SK-N-SH treated with all-trans-retinoic acid at 6 μM for 48 hours (cell line): ENCODE results near the gene OBSL1.
A peak's percentile ranks its signal among the peaks of the same experiment; 100 is the strongest.

ENCODE experiments used
- ATAC-seq: fragments of 200-7000 bp; cut with Tn5 transposase; 3 replicates; pipeline ENCODE4 v1.9.1; 2020; ENCODE audit warnings: mild to moderate bottlenecking, moderate library complexity
- ARNTL ChIP-seq: fragments of 450-650 bp; formaldehyde crosslinking; IDR thresholded peaks from 2 replicates; pipeline ENCODE4 v1.5.0; 2020; ENCODE audit warnings: low read depth, mild to moderate bottlenecking, moderate library complexity, borderline replicate concordance
- BACH2 ChIP-seq: fragments of 250-450 bp; sonication (Bioruptor Pico); IDR thresholded peaks from 2 replicates; pipeline ENCODE4 v1.9.0; 2021; ENCODE audit warnings: mild to moderate bottlenecking, borderline replicate concordance
- CREB5 ChIP-seq: fragments of 250-450 bp; sonication (Bioruptor Pico); IDR thresholded peaks from 2 replicates; pipeline ENCODE4 v1.5.1; 2020; ENCODE audit warnings: low read depth, mild to moderate bottlenecking, moderate library complexity
- ESRRG ChIP-seq: fragments of 250-450 bp; sonication (Bioruptor Pico); IDR thresholded peaks from 2 replicates; pipeline ENCODE4 v1.6.1; 2021; ENCODE audit warnings: mild to moderate bottlenecking
- GLIS3 ChIP-seq: fragments of 250-450 bp; sonication (Bioruptor Pico); IDR thresholded peaks from 2 replicates; pipeline ENCODE4 v1.5.0; 2020; ENCODE audit warnings: mild to moderate bottlenecking, moderate library complexity
- ISL1 ChIP-seq: fragments of 250-450 bp; sonication (Bioruptor Pico); IDR thresholded peaks from 2 replicates; pipeline ENCODE4 v2.1.2; 2022; ENCODE audit warnings: mild to moderate bottlenecking, moderate library complexity
- OSR1 ChIP-seq: fragments of 250-450 bp; sonication (Bioruptor Pico); IDR thresholded peaks from 2 replicates; pipeline ENCODE4 v1.8.0; 2022; ENCODE audit warnings: moderate library complexity, mild to moderate bottlenecking, inconsistent platforms
- PATZ1 ChIP-seq: fragments of 250-450 bp; sonication (Bioruptor Pico); IDR thresholded peaks from 2 replicates; pipeline ENCODE4 v1.8.0; 2020; ENCODE audit warnings: mild to moderate bottlenecking, moderate library complexity, borderline replicate concordance
- POU6F1 ChIP-seq: fragments of 250-450 bp; sonication (Bioruptor Pico); IDR thresholded peaks from 2 replicates; pipeline ENCODE4 v1.8.0; 2021; ENCODE audit warnings: low read depth, mild to moderate bottlenecking, moderate library complexity, borderline replicate concordance
- PPARA ChIP-seq: fragments of 250-450 bp; sonication (Bioruptor Pico); IDR thresholded peaks from 2 replicates; pipeline ENCODE4 v1.5.0; 2020; ENCODE audit warnings: mild to moderate bottlenecking, borderline replicate concordance
- RARB ChIP-seq: fragments of 250-450 bp; sonication (Bioruptor Pico); IDR thresholded peaks from 2 replicates; pipeline ENCODE4 v1.8.0; 2021; ENCODE audit warnings: mild to moderate bottlenecking, moderate library complexity
- SNAI2 ChIP-seq: fragments of 250-450 bp; sonication (Bioruptor Pico); IDR thresholded peaks from 2 replicates; pipeline ENCODE4 v1.5.0; 2020; ENCODE audit warnings: mild to moderate bottlenecking, moderate library complexity
- TCF4 ChIP-seq: fragments of 250-450 bp; sonication (Bioruptor Pico); IDR thresholded peaks from 2 replicates; pipeline ENCODE4 v1.8.0; 2021; ENCODE audit warnings: mild to moderate bottlenecking, moderate library complexity, borderline replicate concordance
- TOX ChIP-seq: fragments of 250-450 bp; sonication (Bioruptor Pico); IDR thresholded peaks from 2 replicates; pipeline ENCODE4 v1.8.0; 2021; ENCODE audit warnings: mild to moderate bottlenecking, moderate library complexity, borderline replicate concordance
- TSHZ2 ChIP-seq: fragments of 250-450 bp; sonication (Bioruptor Pico); IDR thresholded peaks from 2 replicates; pipeline ENCODE4 v1.5.0; 2020; ENCODE audit warnings: mild to moderate bottlenecking, moderate library complexity
- ZC3H10 ChIP-seq: fragments of 250-450 bp; sonication (Bioruptor Pico); IDR thresholded peaks from 2 replicates; pipeline ENCODE4 v1.5.1; 2021; ENCODE audit warnings: mild to moderate bottlenecking, moderate library complexity
- ZFP3 ChIP-seq: fragments of 250-450 bp; sonication (Bioruptor Pico); IDR thresholded peaks from 2 replicates; pipeline ENCODE4 v1.5.0; 2020; ENCODE audit warnings: mild to moderate bottlenecking, moderate library complexity
- ZFP30 ChIP-seq: fragments of 450-650 bp; formaldehyde crosslinking; IDR thresholded peaks from 2 replicates; pipeline ENCODE4 v1.5.0; 2022; ENCODE audit warnings: mild to moderate bottlenecking, moderate library complexity
- ZNF565 ChIP-seq: fragments of 450-650 bp; formaldehyde crosslinking; conservative IDR thresholded peaks from 2 replicates; pipeline ENCODE4 v1.5.0; 2020; ENCODE audit warnings: low read depth, mild to moderate bottlenecking, moderate library complexity
- ZNF70 ChIP-seq: fragments of 450-650 bp; formaldehyde crosslinking; IDR thresholded peaks from 2 replicates; pipeline ENCODE4 v1.5.0; 2020; ENCODE audit warnings: mild to moderate bottlenecking, moderate library complexity
- ZNF8 ChIP-seq: fragments of 450-650 bp; formaldehyde crosslinking; IDR thresholded peaks from 2 replicates; pipeline ENCODE4 v1.5.0; 2020; ENCODE audit warnings: mild to moderate bottlenecking, moderate library complexity

The OBSL1 gene

GRCh38 chr2:219532378-219532649 is 39.0 kb downstream of the OBSL1 start:
- no peak for ATAC-seq
- no peak for TF ChIP-seq ARNTL (CRISPR knock-in tag)
- TF ChIP-seq TCF4 (CRISPR knock-in tag): no peak
- TF ChIP-seq OSR1 (CRISPR knock-in tag): no peak
- TF ChIP-seq RARB (CRISPR knock-in tag): no peak
- TF ChIP-seq ZFP30 (CRISPR knock-in tag): no peak
- TF ChIP-seq TSHZ2 (CRISPR knock-in tag): no peak

GRCh38 chr2:219531639-219532377 is 39.5 kb downstream of the OBSL1 start:
- no peak for ATAC-seq

GRCh38 chr2:219530048-219530963 is 41.0 kb downstream of the OBSL1 start:
- ATAC-seq: peak; percentile 93
- no peak for TF ChIP-seq ZNF565 (CRISPR knock-in tag)
- no peak for TF ChIP-seq ZNF70

More at GRCh38 chr2:219531639-219532377, 39.5 kb downstream of the OBSL1 start:
- TF ChIP-seq BACH2 (CRISPR knock-in tag): no peak
- TF ChIP-seq TOX: no peak
- no peak for TF ChIP-seq PPARA
- no peak for TF ChIP-seq GLIS3
- no peak for TF ChIP-seq ISL1 (CRISPR knock-in tag)
- no peak for TF ChIP-seq ESRRG (CRISPR knock-in tag)
- no peak for TF ChIP-seq ZNF565 (CRISPR knock-in tag)
- TF ChIP-seq ZFP3 (CRISPR knock-in tag): no peak
- no peak for TF ChIP-seq TSHZ2 (CRISPR knock-in tag)
- no peak for TF ChIP-seq POU6F1 (CRISPR knock-in tag)
- TF ChIP-seq SNAI2 (CRISPR knock-in tag): no peak

- ATAC-seq: no peak
- TF ChIP-seq TSHZ2 (CRISPR knock-in tag) (no peak), CREB5 (CRISPR knock-in tag) (no peak), ZNF565 (CRISPR knock-in tag) (no peak), ZNF8 (CRISPR knock-in tag) (no peak), SNAI2 (CRISPR knock-in tag) (no peak), ZC3H10 (CRISPR knock-in tag) (no peak), PATZ1 (CRISPR knock-in tag) (no peak), GLIS3 (no peak), BACH2 (CRISPR knock-in tag) (no peak), TCF4 (CRISPR knock-in tag) (no peak)
Observed at GRCh38 chr2:219527472-219527871, 43.9 kb downstream of the OBSL1 start.
